Measurements from ENCODE around the gene CTNNA2. TPM values are rescaled to one million over a fixed set of nuclear protein-coding genes. Genes with fewer than 3 reads are reported as not detected.

The CTNNA2 gene
- total RNA-seq, 1 donor from 2014 or later: 2.9 TPM

GRCh38 chr2:79580175-79580574 lies 67.3 kb downstream of the CTNNA2 start:
- Histone ChIP-seq H3K36me3 (no peaks in the 10 kb centered on the region), H3K9me3 (no peaks in the 10 kb centered on the region), H3K4me3 (no peak overlapping the region), H3K4me1 (no peaks in the 10 kb centered on the region), H3K27me3 (no peaks in the 10 kb centered on the region), H3K27ac (no peak overlapping the region)
- intact Hi-C loops (cut with DNase I): no loop called here
- no peak for DNase-seq (ENCODE audit: extremely low spot score in 2 of 2)
- TF ChIP-seq POLR2AphosphoS5 (IDR thresholded peaks at IDR 0.05; ENCODE audit: insufficient read depth in 1 of 2, low read depth in 1 of 2) (no peak), CTCF (IDR thresholded peaks at IDR 0.05) (no peak), POLR2A (IDR thresholded peaks at IDR 0.05) (no peak)

GRCh38 chr2:79585701-79586433 lies 73.0 kb downstream of the CTNNA2 start:
- Histone ChIP-seq H3K36me3 (no peaks in the 10 kb centered on the region), H3K4me1 (no peaks in the 10 kb centered on the region), H3K4me3 (no peak overlapping the region), H3K9me3 (no peaks in the 10 kb centered on the region), H3K27me3 (no peaks in the 10 kb centered on the region), H3K27ac (no peak overlapping the region)
- TF ChIP-seq POLR2A (IDR thresholded peaks at IDR 0.05) (no peak), POLR2AphosphoS5 (IDR thresholded peaks at IDR 0.05; ENCODE audit: insufficient read depth in 1 of 2, low read depth in 1 of 2) (no peak), CTCF (IDR thresholded peaks at IDR 0.05) (no peak)
- intact Hi-C loops (cut with DNase I): no loop called here
- no peak for DNase-seq (ENCODE audit: extremely low spot score in 2 of 2)

GRCh38 chr2:79591281-79591680 lies 78.4 kb downstream of the CTNNA2 start:
- no peak overlapping the region for H3K27ac ChIP-seq
- TF ChIP-seq POLR2AphosphoS5 (IDR thresholded peaks at IDR 0.05; ENCODE audit: insufficient read depth in 1 of 2, low read depth in 1 of 2) (no peak), POLR2A (IDR thresholded peaks at IDR 0.05) (no peak), CTCF (IDR thresholded peaks at IDR 0.05) (no peak)
- no peak for DNase-seq (ENCODE audit: extremely low spot score in 2 of 2)
- H3K36me3 ChIP-seq: no peaks in the 10 kb centered on the region
- no peaks in the 10 kb centered on the region for H3K9me3 ChIP-seq
- intact Hi-C loops (cut with DNase I): no loop called here
- H3K27me3 ChIP-seq: no peaks in the 10 kb centered on the region
- no peaks in the 10 kb centered on the region for H3K4me1 ChIP-seq
- H3K4me3 ChIP-seq: no peak overlapping the region

GRCh38 chr2:79593237-79593867 lies 80.5 kb downstream of the CTNNA2 start:
- intact Hi-C loops (cut with DNase I): no loop called here
- no peak for DNase-seq (ENCODE audit: extremely low spot score in 2 of 2)
- no peak for TF ChIP-seq POLR2A (IDR thresholded peaks at IDR 0.05)
- TF ChIP-seq POLR2AphosphoS5 (IDR thresholded peaks at IDR 0.05; ENCODE audit: insufficient read depth in 1 of 2, low read depth in 1 of 2): no peak
- TF ChIP-seq CTCF (IDR thresholded peaks at IDR 0.05): no peak

GRCh38 chr2:79596403-79596802 lies 83.6 kb downstream of the CTNNA2 start:
- H3K27me3 ChIP-seq: no peaks in the 10 kb centered on the region
- no peaks in the 10 kb centered on the region for H3K4me1 ChIP-seq
- H3K27ac ChIP-seq: no peak overlapping the region
- no peak for TF ChIP-seq POLR2A (IDR thresholded peaks at IDR 0.05)
- no peak for TF ChIP-seq CTCF (IDR thresholded peaks at IDR 0.05)
- TF ChIP-seq POLR2AphosphoS5 (IDR thresholded peaks at IDR 0.05; ENCODE audit: insufficient read depth in 1 of 2, low read depth in 1 of 2): no peak
- H3K9me3 ChIP-seq: no peaks in the 10 kb centered on the region
- H3K36me3 ChIP-seq: no peaks in the 10 kb centered on the region
- intact Hi-C loops (cut with DNase I): no loop called here
- H3K4me3 ChIP-seq: no peak overlapping the region
- DNase-seq (ENCODE audit: extremely low spot score in 2 of 2): no peak

More at GRCh38 chr2:79593237-79593867, 80.5 kb downstream of the CTNNA2 start:
- Histone ChIP-seq H3K27ac (no peak overlapping the region), H3K4me1 (no peaks in the 10 kb centered on the region), H3K36me3 (no peaks in the 10 kb centered on the region), H3K9me3 (no peaks in the 10 kb centered on the region), H3K27me3 (no peaks in the 10 kb centered on the region), H3K4me3 (no peak overlapping the region)

Data from vagina (tissue), 2 donors.